Activated CD4-positive, alpha-beta T cell treated with anti-CD3 and anti-CD28 coated beads, Interleukin-2, Interleukin-4, amounts not matched to agents 100 ng/mL and 50 ng/mL, durations not matched to agents 16 hours and 8 hours (primary cell): ENCODE results near the gene RADIL.

Experiments
- DNase-seq: peaks from one replicate; pipeline ENCODE4 v3.0.0-alpha.2; 2020; ENCODE audit warnings: low spot score

RADIL gene

GRCh38 chr7:4882169-4883032 lies 1.1 kb downstream of the RADIL start:
- DNase-seq, result no peak

- no peak for DNase-seq
These were observed 3.3 kb downstream of the RADIL start for GRCh38 chr7:4880218-4880617.

GRCh38 chr7:4879396-4880081 lies 4.0 kb downstream of the RADIL start:
- DNase-seq, result no peak

GRCh38 chr7:4878336-4879335 lies 4.9 kb downstream of the RADIL start:
- DNase-seq, result no peak

- DNase-seq, result no peak
These were observed 6.9 kb downstream of the RADIL start for GRCh38 chr7:4876586-4876985.

- no peak for DNase-seq
These were observed 8.1 kb downstream of the RADIL start for GRCh38 chr7:4875391-4875790.

GRCh38 chr7:4873071-4873944 lies 10.2 kb downstream of the RADIL start:
- DNase-seq, result no peak

GRCh38 chr7:4871930-4872675 lies 11.4 kb downstream of the RADIL start:
- no peak for DNase-seq

GRCh38 chr7:4871056-4871680 lies 12.3 kb downstream of the RADIL start:
- no peak for DNase-seq

- DNase-seq, result no peak
These were observed 15.0 kb downstream of the RADIL start for GRCh38 chr7:4868493-4868892.

GRCh38 chr7:4866528-4867496 lies 16.7 kb downstream of the RADIL start:
- no peak for DNase-seq

GRCh38 chr7:4862156-4862555 lies 21.4 kb downstream of the RADIL start:
- DNase-seq, result no peak

- DNase-seq, result no peak
These were observed 21.8 kb downstream of the RADIL start, which contains the start of gene PAPOLB for GRCh38 chr7:4861673-4862072. Gene PAPOLB (minus strand): TSS chr7:4862030. CDS start chr7:4861810, 220 bp downstream.

GRCh38 chr7:4861227-4861626 lies 22.3 kb downstream of the RADIL start:
- no peak for DNase-seq

GRCh38 chr7:4857189-4857588 lies 26.3 kb downstream of the RADIL start:
- no peak for DNase-seq

- no peak for DNase-seq
These were observed 27.0 kb downstream of the RADIL start for GRCh38 chr7:4856336-4857057.

GRCh38 chr7:4854916-4855315 lies 28.6 kb downstream of the RADIL start:
- no peak for DNase-seq
